GM12875 (cell line): Measurements from ENCODE around the gene PPP1CA.
A peak's percentile ranks its signal among the peaks of the same experiment; 100 is the strongest.

Source experiments
- H3K4me3 ChIP-seq: one replicate; pipeline ENCODE4 v1.5.1; 2011; ENCODE audit warnings: low read depth, low read length, control low read depth
- TF ChIP-seq, protein P1 (sequence below): IDR thresholded peaks from 2 replicates; pipeline ENCODE4 v1.5.1; 2011; ENCODE audit warnings: low read depth, mild to moderate bottlenecking, control low read depth, inconsistent platforms, low read length, moderate library complexity, borderline replicate concordance; ENCODE audit not compliant: insufficient read depth

PPP1CA gene

GRCh38 chr11:67355023-67355793, 46.5 kb downstream of the PPP1CA start:
- H3K4me3 ChIP-seq: no peak overlapping the region
- TF ChIP-seq, protein P1, sequence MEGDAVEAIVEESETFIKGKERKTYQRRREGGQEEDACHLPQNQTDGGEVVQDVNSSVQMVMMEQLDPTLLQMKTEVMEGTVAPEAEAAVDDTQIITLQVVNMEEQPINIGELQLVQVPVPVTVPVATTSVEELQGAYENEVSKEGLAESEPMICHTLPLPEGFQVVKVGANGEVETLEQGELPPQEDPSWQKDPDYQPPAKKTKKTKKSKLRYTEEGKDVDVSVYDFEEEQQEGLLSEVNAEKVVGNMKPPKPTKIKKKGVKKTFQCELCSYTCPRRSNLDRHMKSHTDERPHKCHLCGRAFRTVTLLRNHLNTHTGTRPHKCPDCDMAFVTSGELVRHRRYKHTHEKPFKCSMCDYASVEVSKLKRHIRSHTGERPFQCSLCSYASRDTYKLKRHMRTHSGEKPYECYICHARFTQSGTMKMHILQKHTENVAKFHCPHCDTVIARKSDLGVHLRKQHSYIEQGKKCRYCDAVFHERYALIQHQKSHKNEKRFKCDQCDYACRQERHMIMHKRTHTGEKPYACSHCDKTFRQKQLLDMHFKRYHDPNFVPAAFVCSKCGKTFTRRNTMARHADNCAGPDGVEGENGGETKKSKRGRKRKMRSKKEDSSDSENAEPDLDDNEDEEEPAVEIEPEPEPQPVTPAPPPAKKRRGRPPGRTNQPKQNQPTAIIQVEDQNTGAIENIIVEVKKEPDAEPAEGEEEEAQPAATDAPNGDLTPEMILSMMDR: no peak

- TF ChIP-seq, protein P1: no peak
- H3K4me3 ChIP-seq: peak overlapping the region; percentile 2
These were observed 47.3 kb downstream of the PPP1CA start for GRCh38 chr11:67354075-67355022.

- peak within 1 kb of the TSS; percentile 90 for H3K4me3 ChIP-seq
- TF ChIP-seq, protein P1: no peak
These were observed 48.2 kb downstream of the PPP1CA start, which contains the start of gene POLD4 for GRCh38 chr11:67353317-67354074. Gene POLD4, minus strand, starts transcription at chr11:67353546. Its CDS starts 147 bp downstream, at chr11:67353399.

- peak overlapping the region; percentile 90 for H3K4me3 ChIP-seq
- TF ChIP-seq, protein P1: no peak
These were observed 48.9 kb downstream of the PPP1CA start for GRCh38 chr11:67352546-67353316.

- TF ChIP-seq, protein P1: peak; percentile 95
- peak overlapping the region; percentile 90 for H3K4me3 ChIP-seq
These were observed 50.2 kb downstream of the PPP1CA start for GRCh38 chr11:67351275-67352005.
